NT2/D1 (cell line): Measurements from ENCODE around the gene LRP2BP.

ENCODE experiments used
- DNase-seq: peaks from one replicate; pipeline ENCODE4 v3.0.0-alpha.2; 2011; ENCODE audit warnings: low read depth, low spot score
- H3K27me3 ChIP-seq: 2 replicates; pipeline ENCODE4 v1.6.0; 2011; ENCODE audit warnings: mild to moderate bottlenecking; ENCODE audit not compliant: insufficient read length, insufficient read depth
- H3K36me3 ChIP-seq: 2 replicates; pipeline ENCODE4 v1.6.1; 2011; ENCODE audit warnings: mild to moderate bottlenecking, low read length, mixed read lengths; ENCODE audit not compliant: insufficient read depth, insufficient read length
- H3K4me1 ChIP-seq: 2 replicates; pipeline ENCODE4 v1.5.1; 2011; ENCODE audit not compliant: insufficient read depth, insufficient read length
- H3K4me3 ChIP-seq: 2 replicates; pipeline ENCODE4 v1.5.1; 2011; ENCODE audit warnings: low read depth; ENCODE audit not compliant: insufficient read length
- H3K9ac ChIP-seq: 2 replicates; pipeline ENCODE4 v1.6.0; 2011; ENCODE audit warnings: low read depth; ENCODE audit not compliant: insufficient read length
- H3K9me3 ChIP-seq: 2 replicates; pipeline ENCODE4 v1.5.1; 2011; ENCODE audit warnings: mild to moderate bottlenecking, low read length; ENCODE audit not compliant: insufficient read depth
- SUZ12 ChIP-seq: IDR thresholded peaks from 2 replicates; pipeline ENCODE4 v1.6.1; 2011; ENCODE audit not compliant: insufficient read length, insufficient read depth; ENCODE audit errors: extremely low read depth
- YY1 ChIP-seq: IDR thresholded peaks from 2 replicates; pipeline ENCODE4 v1.6.1; 2011; ENCODE audit not compliant: insufficient read length, insufficient read depth
- ZNF274 ChIP-seq: IDR thresholded peaks from 2 replicates; pipeline ENCODE4 v1.6.1; 2011; ENCODE audit warnings: mild to moderate bottlenecking, low read depth, low read length

Gene LRP2BP

GRCh38 chr4:185405296-185405999, 9.7 kb upstream of the LRP2BP start:
- no peaks in the 10 kb centered on the region for H3K9me3 ChIP-seq
- no peak for TF ChIP-seq YY1
- no peak for TF ChIP-seq ZNF274
- TF ChIP-seq SUZ12: no peak
- H3K36me3 ChIP-seq: peaks cover 22% of the 10 kb centered on the region

DNA sequence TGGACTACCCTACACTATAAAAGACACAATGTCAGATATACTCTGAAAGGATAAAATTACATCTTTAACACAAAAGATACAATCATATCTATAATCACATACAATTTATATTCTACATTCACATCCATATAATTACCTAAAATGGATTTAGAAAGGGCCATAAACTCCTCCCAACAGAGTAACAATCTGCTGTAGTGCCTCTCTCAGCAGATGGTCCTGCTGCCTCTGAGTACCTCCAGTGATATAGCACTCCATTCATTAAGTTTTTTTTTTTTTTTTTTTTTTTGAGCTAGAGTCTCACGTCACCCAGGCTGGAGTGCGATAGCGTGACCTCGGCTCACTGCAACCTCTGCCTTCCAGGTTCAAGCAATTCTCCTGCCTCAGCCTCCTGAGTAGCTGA, 8.3 kb upstream of the LRP2BP start:
- H3K4me1 ChIP-seq: no peaks in the 10 kb centered on the region
- H3K36me3 ChIP-seq: peaks cover 25% of the 10 kb centered on the region
- TF ChIP-seq ZNF274 (no peak), YY1 (no peak), SUZ12 (no peak)
- H3K27me3 ChIP-seq: no peaks in the 10 kb centered on the region
- no peaks in the 10 kb centered on the region for H3K9me3 ChIP-seq
- no peak overlapping the region for H3K4me3 ChIP-seq
- DNase-seq: no peak
- H3K9ac ChIP-seq: no peak overlapping the region

More at GRCh38 chr4:185405296-185405999, 9.7 kb upstream of the LRP2BP start:
- H3K27me3 ChIP-seq: no peaks in the 10 kb centered on the region
- no peak for DNase-seq
- H3K9ac ChIP-seq: no peak overlapping the region
- no peaks in the 10 kb centered on the region for H3K4me1 ChIP-seq
- no peak overlapping the region for H3K4me3 ChIP-seq

GRCh38 chr4:185399466-185399865, 3.7 kb upstream of the LRP2BP start:
- H3K27me3 ChIP-seq: no peaks in the 10 kb centered on the region
- H3K9me3 ChIP-seq: no peaks in the 10 kb centered on the region
- DNase-seq: no peak
- no peak for TF ChIP-seq SUZ12
- TF ChIP-seq YY1: no peak
- TF ChIP-seq ZNF274: no peak
- no peak overlapping the region for H3K4me3 ChIP-seq
- no peaks in the 10 kb centered on the region for H3K4me1 ChIP-seq
- peaks cover 22% of the 10 kb centered on the region for H3K36me3 ChIP-seq
- H3K9ac ChIP-seq: no peak overlapping the region

DNA sequence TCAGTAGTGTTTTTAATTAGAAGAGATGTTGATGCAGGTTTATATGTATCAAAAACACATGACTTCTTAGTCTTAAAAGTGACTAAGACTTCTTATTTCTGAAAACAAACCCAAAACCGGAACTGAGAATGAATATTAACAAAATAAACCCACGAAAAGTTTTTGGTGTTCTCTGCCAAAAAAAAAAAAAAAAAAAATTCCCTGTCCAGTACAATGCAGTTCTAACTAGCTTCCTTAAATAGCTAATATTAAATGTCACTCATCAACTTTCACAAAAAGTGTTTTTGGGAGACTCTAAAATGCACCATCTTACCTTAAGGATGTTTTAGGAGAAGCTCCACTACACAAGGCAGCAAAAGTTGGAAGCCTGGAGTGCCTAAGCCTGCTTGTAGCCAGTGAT, 2.9 kb upstream of the LRP2BP start:
- Histone ChIP-seq H3K27me3 (no peaks in the 10 kb centered on the region), H3K9me3 (no peaks in the 10 kb centered on the region), H3K4me1 (no peaks in the 10 kb centered on the region), H3K4me3 (no peak overlapping the region), H3K9ac (no peak overlapping the region), H3K36me3 (peaks cover 22% of the 10 kb centered on the region)
- TF ChIP-seq ZNF274: no peak
- TF ChIP-seq SUZ12: no peak
- no peak for TF ChIP-seq YY1
- no peak for DNase-seq

DNA sequence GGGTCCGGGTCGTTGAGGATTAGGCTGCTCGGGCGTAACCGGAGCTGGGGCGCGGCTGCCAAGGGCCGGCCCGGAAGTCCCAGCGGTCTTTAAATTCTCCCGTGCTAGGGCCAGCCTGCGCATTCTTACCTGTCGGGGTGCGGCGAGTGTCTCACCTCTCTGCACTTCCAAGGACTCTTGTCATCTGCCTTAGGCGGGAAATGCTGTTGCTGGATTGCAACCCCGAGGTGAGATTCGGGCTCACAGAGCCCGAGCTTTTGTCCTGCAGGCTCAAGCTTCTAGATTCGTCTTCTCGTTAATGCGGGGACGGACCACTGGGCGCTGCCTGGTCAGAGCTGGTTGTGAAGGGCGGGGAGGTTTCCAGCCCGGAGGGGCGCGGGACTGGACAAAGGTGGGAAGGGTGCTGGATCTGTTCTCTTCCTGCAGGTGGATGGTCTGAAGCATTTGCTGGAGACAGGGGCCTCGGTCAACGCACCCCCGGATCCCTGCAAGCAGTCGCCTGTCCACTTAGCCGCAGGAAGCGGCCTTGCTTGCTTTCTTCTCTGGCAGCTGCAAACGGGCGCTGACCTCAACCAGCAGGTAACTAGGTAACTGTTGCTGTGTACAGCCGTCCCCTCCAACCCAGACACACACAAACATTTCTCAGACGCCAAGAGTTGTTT, 1.1 kb upstream of the LRP2BP start, which contains the start of gene ANKRD37:
Gene ANKRD37 (plus strand): TSS at position 118 of the 662 bp plus-strand sequence. CDS start 83 bp downstream, at position 201.
- TF ChIP-seq SUZ12: no peak
- H3K4me3 ChIP-seq: peak within 1 kb of the TSS; percentile 54
- no peaks in the 10 kb centered on the region for H3K9me3 ChIP-seq
- H3K4me1 ChIP-seq: no peaks in the 10 kb centered on the region
- DNase-seq: no peak
- H3K9ac ChIP-seq: peak within 1 kb of the TSS; percentile 72
- peaks cover 14% of the 10 kb centered on the region for H3K36me3 ChIP-seq
- H3K27me3 ChIP-seq: no peaks in the 10 kb centered on the region

- Histone ChIP-seq H3K4me1 (no peaks in the 10 kb centered on the region), H3K9ac (peak overlapping the region; percentile 72), H3K36me3 (peaks cover 12% of the 10 kb centered on the region), H3K4me3 (peak overlapping the region; percentile 54), H3K9me3 (no peaks in the 10 kb centered on the region), H3K27me3 (no peaks in the 10 kb centered on the region)
- TF ChIP-seq ZNF274 (no peak), YY1 (peak; percentile 71)
- peak; percentile 75 for DNase-seq
These were observed 416 bp upstream of the LRP2BP start for GRCh38 chr4:185395956-185396723.

- Histone ChIP-seq H3K9ac (no peak overlapping the region), H3K27me3 (no peaks in the 10 kb centered on the region), H3K36me3 (peaks cover 4% of the 10 kb centered on the region)
These were observed 1.0 kb downstream of the LRP2BP start for GRCh38 chr4:185394568-185395237.

More at GRCh38 chr4:185394568-185395237, 1.0 kb downstream of the LRP2BP start:
- H3K9me3 ChIP-seq: no peaks in the 10 kb centered on the region
- H3K4me1 ChIP-seq: no peaks in the 10 kb centered on the region
- DNase-seq: no peak
- TF ChIP-seq ZNF274: no peak
- no peak overlapping the region for H3K4me3 ChIP-seq
